ENCODE results near the gene RPL18. TPM values are rescaled to one million over a fixed set of nuclear protein-coding genes. Genes with fewer than 3 reads are reported as not detected.
A peak's percentile ranks its signal among the peaks of the same experiment; 100 is the strongest.

RPL18 gene
- total RNA-seq, 1 donor from 2014 or later = 1,815 TPM

- peak; percentile 99 for DNase-seq (ENCODE audit: extremely low spot score, unreplicated experiment)
- H3K27me3 Mint-ChIP-seq = no peaks in the 10 kb centered on the region
- H3K4me3 Mint-ChIP-seq = peak overlapping the region; percentile 91
- H3K4me1 Mint-ChIP-seq (ENCODE audit: unreplicated experiment) = peaks cover 18% of the 10 kb centered on the region
- TF ChIP-seq CTCF (conservative IDR thresholded peaks at IDR 0.05) = no peak
- H3K36me3 Mint-ChIP-seq = peaks cover 13% of the 10 kb centered on the region
- peak overlapping the region; percentile 96 for H3K27ac Mint-ChIP-seq
- H3K9me3 Mint-ChIP-seq = no peaks in the 10 kb centered on the region
Measured at GRCh38 chr19:48637449-48637947, 18.5 kb upstream of the RPL18 start.

GRCh38 chr19:48636859-48637448, 18.0 kb upstream of the RPL18 start, which contains the start of gene DBP:
DBP (minus strand) TSS chr19:48637379; CDS start chr19:48636994, 385 bp downstream.
- no peak for TF ChIP-seq CTCF (conservative IDR thresholded peaks at IDR 0.05)
- Mint-ChIP-seq H3K36me3 (peaks cover 15% of the 10 kb centered on the region), H3K27ac (peak within 1 kb of the TSS; percentile 96), H3K4me3 (peak within 1 kb of the TSS; percentile 91), H3K9me3 (no peaks in the 10 kb centered on the region), H3K27me3 (no peaks in the 10 kb centered on the region), H3K4me1 (ENCODE audit: unreplicated experiment) (peaks cover 19% of the 10 kb centered on the region)
- DNase-seq (ENCODE audit: extremely low spot score, unreplicated experiment) = no peak

- no peak for DNase-seq (ENCODE audit: extremely low spot score, unreplicated experiment)
- H3K27me3 Mint-ChIP-seq = no peaks in the 10 kb centered on the region
- TF ChIP-seq CTCF (conservative IDR thresholded peaks at IDR 0.05) = no peak
- peaks cover 24% of the 10 kb centered on the region for H3K4me1 Mint-ChIP-seq (ENCODE audit: unreplicated experiment)
- peak overlapping the region; percentile 96 for H3K27ac Mint-ChIP-seq
- peaks cover 15% of the 10 kb centered on the region for H3K36me3 Mint-ChIP-seq
- H3K9me3 Mint-ChIP-seq = no peaks in the 10 kb centered on the region
- peak overlapping the region; percentile 91 for H3K4me3 Mint-ChIP-seq
Measured at GRCh38 chr19:48635966-48636858, 17.2 kb upstream of the RPL18 start.

GRCh38 chr19:48635263-48635965, 16.4 kb upstream of the RPL18 start:
- peak; percentile 82 for DNase-seq (ENCODE audit: extremely low spot score, unreplicated experiment)
- Mint-ChIP-seq H3K36me3 (peaks cover 15% of the 10 kb centered on the region), H3K9me3 (no peaks in the 10 kb centered on the region), H3K27me3 (no peaks in the 10 kb centered on the region), H3K4me3 (peak overlapping the region; percentile 91), H3K27ac (peak overlapping the region; percentile 96), H3K4me1 (ENCODE audit: unreplicated experiment) (peaks cover 25% of the 10 kb centered on the region)
- no peak for TF ChIP-seq CTCF (conservative IDR thresholded peaks at IDR 0.05)

- H3K4me1 Mint-ChIP-seq (ENCODE audit: unreplicated experiment) = peaks cover 32% of the 10 kb centered on the region
- peak overlapping the region; percentile 96 for H3K27ac Mint-ChIP-seq
- H3K36me3 Mint-ChIP-seq = peaks cover 15% of the 10 kb centered on the region
- peak; percentile 97 for DNase-seq (ENCODE audit: extremely low spot score, unreplicated experiment)
- H3K27me3 Mint-ChIP-seq = no peaks in the 10 kb centered on the region
- TF ChIP-seq CTCF (conservative IDR thresholded peaks at IDR 0.05) = no peak
- H3K9me3 Mint-ChIP-seq = no peaks in the 10 kb centered on the region
- H3K4me3 Mint-ChIP-seq = peak overlapping the region; percentile 86
Measured at GRCh38 chr19:48634424-48635262, 15.7 kb upstream of the RPL18 start.
